Measurements from ENCODE around the gene ADAMTS13. TPM values are rescaled to one million over a fixed set of nuclear protein-coding genes. Genes with fewer than 3 reads are reported as not detected.
A peak's percentile ranks its signal among the peaks of the same experiment; 100 is the strongest.

Gene ADAMTS13
- total and polyA plus RNA-seq, 10 donors = 1.1 to 4.8 (median 2.7) TPM

- TF ChIP-seq POLR2AphosphoS5 (IDR thresholded peaks at IDR 0.05) (no peak), POLR2A (IDR thresholded peaks at IDR 0.05) (no peak), CTCF (IDR thresholded peaks at IDR 0.05 in 8 of 11, conservative IDR thresholded peaks at IDR 0.05 in 3 of 11) (no peak)
- Histone ChIP-seq H3K4me3 (no peak overlapping the region), H3K4me1 (peaks cover 4 to 41% (median 16%) of the 10 kb centered on the region in 6 donors), H3K27ac (no peak overlapping the region), H3K27me3 (replicated peaks in 1 of 7) (peaks cover 0 to 49% (median 27%) of the 10 kb centered on the region in 7 donors), H3K9me3 (no peaks in the 10 kb centered on the region), H3K36me3 (no peaks in the 10 kb centered on the region)
- no peak for DNase-seq
- intact Hi-C loops (cut with DNase I; ENCODE audit: low total_unique reads) = no loop called here
- WGBS, 5 donors = 84 to 94% (median 93%) methylated on average over 12 of the region's 12 CpGs
Observed at GRCh38 chr9:133424187-133424586, 2.0 kb downstream of the ADAMTS13 start.

- H3K9me3 ChIP-seq = no peaks in the 10 kb centered on the region
- WGBS, 5 donors = 86 to 93% (median 91%) methylated on average over 16 to 22 of the region's 22 CpGs
- no peak overlapping the region for H3K27ac ChIP-seq
- peaks cover 4 to 41% (median 20%) of the 10 kb centered on the region in 6 donors for H3K4me1 ChIP-seq
- DNase-seq = no peak
- peaks cover 0 to 58% (median 35%) of the 10 kb centered on the region in 7 donors for H3K27me3 ChIP-seq (replicated peaks in 1 of 7)
- intact Hi-C loops (cut with DNase I; ENCODE audit: low total_unique reads) = no loop called here
- TF ChIP-seq CTCF (IDR thresholded peaks at IDR 0.05 in 8 of 11, conservative IDR thresholded peaks at IDR 0.05 in 3 of 11) = no peak
- TF ChIP-seq POLR2A (IDR thresholded peaks at IDR 0.05) = no peak
- no peak for TF ChIP-seq POLR2AphosphoS5 (IDR thresholded peaks at IDR 0.05)
- no peak overlapping the region for H3K4me3 ChIP-seq
- H3K36me3 ChIP-seq = no peaks in the 10 kb centered on the region
Observed at GRCh38 chr9:133425049-133425632, 3.0 kb downstream of the ADAMTS13 start.

GRCh38 chr9:133426011-133426410 lies 3.8 kb downstream of the ADAMTS13 start:
- 82 to 93% (median 91%) methylated on average over 7 to 11 of the region's 11 CpGs for WGBS, 5 donors
- TF ChIP-seq POLR2AphosphoS5 (IDR thresholded peaks at IDR 0.05) (no peak), CTCF (IDR thresholded peaks at IDR 0.05 in 8 of 11, conservative IDR thresholded peaks at IDR 0.05 in 3 of 11) (no peak), POLR2A (IDR thresholded peaks at IDR 0.05) (no peak)
- Histone ChIP-seq H3K27me3 (replicated peaks in 1 of 7) (peaks cover 0 to 58% (median 37%) of the 10 kb centered on the region in 7 donors), H3K9me3 (no peaks in the 10 kb centered on the region), H3K4me3 (no peak overlapping the region), H3K36me3 (no peaks in the 10 kb centered on the region), H3K27ac (no peak overlapping the region), H3K4me1 (peaks cover 4 to 35% (median 16%) of the 10 kb centered on the region in 6 donors)
- no peak for DNase-seq
- intact Hi-C loops (cut with DNase I; ENCODE audit: low total_unique reads) = no loop called here

GRCh38 chr9:133427658-133428348 lies 5.6 kb downstream of the ADAMTS13 start:
- Histone ChIP-seq H3K9me3 (no peaks in the 10 kb centered on the region), H3K27ac (no peak overlapping the region), H3K27me3 (replicated peaks in 1 of 7) (peaks cover 0 to 58% (median 37%) of the 10 kb centered on the region in 7 donors), H3K4me1 (peaks cover 4 to 28% (median 16%) of the 10 kb centered on the region in 6 donors), H3K36me3 (no peaks in the 10 kb centered on the region), H3K4me3 (peak overlapping the region in 5 of 8 donors; percentile 22 to 71 (median 41))
- TF ChIP-seq CTCF (IDR thresholded peaks at IDR 0.05 in 8 of 11, conservative IDR thresholded peaks at IDR 0.05 in 3 of 11) = no peak
- no peak for TF ChIP-seq POLR2A (IDR thresholded peaks at IDR 0.05)
- no peak for TF ChIP-seq POLR2AphosphoS5 (IDR thresholded peaks at IDR 0.05)
- no peak for DNase-seq
- WGBS, 5 donors = 56 to 67% (median 61%) methylated on average over 10 of the region's 10 CpGs
- intact Hi-C loops (cut with DNase I; ENCODE audit: low total_unique reads) = no loop called here
